ENCODE results near the gene RALGAPA2.

- TF ChIP-seq, protein P1, sequence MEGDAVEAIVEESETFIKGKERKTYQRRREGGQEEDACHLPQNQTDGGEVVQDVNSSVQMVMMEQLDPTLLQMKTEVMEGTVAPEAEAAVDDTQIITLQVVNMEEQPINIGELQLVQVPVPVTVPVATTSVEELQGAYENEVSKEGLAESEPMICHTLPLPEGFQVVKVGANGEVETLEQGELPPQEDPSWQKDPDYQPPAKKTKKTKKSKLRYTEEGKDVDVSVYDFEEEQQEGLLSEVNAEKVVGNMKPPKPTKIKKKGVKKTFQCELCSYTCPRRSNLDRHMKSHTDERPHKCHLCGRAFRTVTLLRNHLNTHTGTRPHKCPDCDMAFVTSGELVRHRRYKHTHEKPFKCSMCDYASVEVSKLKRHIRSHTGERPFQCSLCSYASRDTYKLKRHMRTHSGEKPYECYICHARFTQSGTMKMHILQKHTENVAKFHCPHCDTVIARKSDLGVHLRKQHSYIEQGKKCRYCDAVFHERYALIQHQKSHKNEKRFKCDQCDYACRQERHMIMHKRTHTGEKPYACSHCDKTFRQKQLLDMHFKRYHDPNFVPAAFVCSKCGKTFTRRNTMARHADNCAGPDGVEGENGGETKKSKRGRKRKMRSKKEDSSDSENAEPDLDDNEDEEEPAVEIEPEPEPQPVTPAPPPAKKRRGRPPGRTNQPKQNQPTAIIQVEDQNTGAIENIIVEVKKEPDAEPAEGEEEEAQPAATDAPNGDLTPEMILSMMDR (IDR thresholded peaks at IDR 0.05): no peak
- TF ChIP-seq POLR2A (IDR thresholded peaks at IDR 0.05): no peak
- no peak for TF ChIP-seq EP300 (IDR thresholded peaks at IDR 0.05)
- TF ChIP-seq POLR2AphosphoS5 (IDR thresholded peaks at IDR 0.05): no peak
Measured at GRCh38 chr20:20393207-20394120, 319.0 kb downstream of the RALGAPA2 start.
